ENCODE measurements around the gene PRDM11.

GRCh38 chr11:45252134-45252856, 105.9 kb downstream of the PRDM11 start:
- no peak for TF ChIP-seq POLR2A (IDR thresholded peaks at IDR 0.05; ENCODE audit: low read depth, low read length)
- peak; percentile 58 to 73 (median 68); a peak in 5 of 6 replicates for TF ChIP-seq CTCF (IDR thresholded peaks at IDR 0.05 in 2 of 3, conservative IDR thresholded peaks at IDR 0.05 in 1 of 3; ENCODE audit: control insufficient read depth in 2 of 3, extremely low read depth in 1 of 3, insufficient read depth in 1 of 3, low read depth in 3 of 3, low read length in 3 of 3)
- TF ChIP-seq NFYB (IDR thresholded peaks at IDR 0.05; ENCODE audit: insufficient read depth, low read depth, low read length) = no peak
